Stimulated activated naive CD4-positive, alpha-beta T cell (primary cell): ENCODE data around the gene MAP1LC3B.
"Not testable (repeated sequence)": the region's sequence is repeated elsewhere in the genome, so short reads cannot be mapped to it uniquely, and the experiment has no call there.

Source experiments
- DNase-seq, 6 experiments: peaks; one replicate each; lab custom pipeline; 2025; lab: John Stamatoyannopoulos, UW

MAP1LC3B gene

GRCh38 chr16:87360862-87361610, 31.1 kb upstream of the MAP1LC3B start:
- DNase-seq: no peak

- DNase-seq: no peak
Observed at GRCh38 chr16:87361916-87362619, 30.1 kb upstream of the MAP1LC3B start.

GRCh38 chr16:87362828-87363559, 29.1 kb upstream of the MAP1LC3B start:
- not testable (repeated sequence) for DNase-seq

GRCh38 chr16:87363771-87364455, 28.2 kb upstream of the MAP1LC3B start:
- no peak for DNase-seq

GRCh38 chr16:87365021-87365713, 27.0 kb upstream of the MAP1LC3B start:
- DNase-seq: no peak

GRCh38 chr16:87366288-87366687, 25.8 kb upstream of the MAP1LC3B start:
- DNase-seq: no peak

- DNase-seq: no peak
Observed at GRCh38 chr16:87366930-87367329, 25.2 kb upstream of the MAP1LC3B start.

- no peak for DNase-seq
Observed at GRCh38 chr16:87367529-87367928, 24.6 kb upstream of the MAP1LC3B start.

GRCh38 chr16:87368029-87368770, 23.9 kb upstream of the MAP1LC3B start:
- DNase-seq: no peak

GRCh38 chr16:87369117-87369765, 22.9 kb upstream of the MAP1LC3B start:
- DNase-seq: no peak

GRCh38 chr16:87369796-87370719, 22.1 kb upstream of the MAP1LC3B start:
- DNase-seq: no peak

- no peak for DNase-seq
Observed at GRCh38 chr16:87371261-87371866, 20.8 kb upstream of the MAP1LC3B start.

GRCh38 chr16:87372305-87372704, 19.8 kb upstream of the MAP1LC3B start:
- DNase-seq: no peak

GRCh38 chr16:87374313-87374712, 17.8 kb upstream of the MAP1LC3B start:
- DNase-seq: no peak

GRCh38 chr16:87375426-87376135, 16.6 kb upstream of the MAP1LC3B start:
- no peak for DNase-seq

- no peak for DNase-seq
Observed at GRCh38 chr16:87376660-87377059, 15.5 kb upstream of the MAP1LC3B start.

- DNase-seq: not testable (repeated sequence)
Observed at GRCh38 chr16:87379312-87379752, 12.8 kb upstream of the MAP1LC3B start.

- DNase-seq: no peak
Observed at GRCh38 chr16:87380403-87380802, 11.7 kb upstream of the MAP1LC3B start.
